ENCODE data around the gene PRAMEF7. TPM values are rescaled to one million over a fixed set of nuclear protein-coding genes. Genes with fewer than 3 reads are reported as not detected.
"Not testable (repeated sequence)": the region's sequence is repeated elsewhere in the genome, so short reads cannot be mapped to it uniquely, and the experiment has no call there.

Gene PRAMEF7
- not detected in 2 replicates for total RNA-seq

DNA sequence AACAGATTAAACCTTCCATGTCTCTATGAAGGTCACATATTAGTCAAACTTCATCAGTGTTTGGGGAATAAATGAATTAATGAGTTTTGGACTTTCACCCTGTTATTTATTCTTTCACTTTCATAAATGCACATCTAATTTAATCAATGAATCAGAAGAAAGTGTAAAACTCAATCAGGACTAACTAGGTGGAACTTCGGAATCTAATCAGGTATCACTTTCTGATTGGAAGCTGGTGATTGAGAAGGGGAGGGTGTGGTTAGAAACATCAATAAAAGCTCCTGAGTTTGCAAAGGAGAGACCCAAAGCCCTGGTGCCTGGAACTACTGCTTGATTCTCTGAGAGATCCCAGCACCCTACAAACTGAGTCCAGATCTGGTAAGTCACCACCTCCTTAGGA, at the start of gene PRAMEF7:
Gene PRAMEF7 (plus strand): TSS at position 301 of the 400 bp plus-strand sequence. CDS start 1,083 bp downstream, outside the sequence.
- not testable (repeated sequence) for DNase-seq (ENCODE audit: extremely low read depth, low read depth, low spot score)

- DNase-seq (ENCODE audit: extremely low read depth, low read depth, low spot score), result not testable (repeated sequence)
These were observed 38.0 kb upstream of the PRAMEF7 start for GRCh38 chr1:12878453-12878852.

DNA sequence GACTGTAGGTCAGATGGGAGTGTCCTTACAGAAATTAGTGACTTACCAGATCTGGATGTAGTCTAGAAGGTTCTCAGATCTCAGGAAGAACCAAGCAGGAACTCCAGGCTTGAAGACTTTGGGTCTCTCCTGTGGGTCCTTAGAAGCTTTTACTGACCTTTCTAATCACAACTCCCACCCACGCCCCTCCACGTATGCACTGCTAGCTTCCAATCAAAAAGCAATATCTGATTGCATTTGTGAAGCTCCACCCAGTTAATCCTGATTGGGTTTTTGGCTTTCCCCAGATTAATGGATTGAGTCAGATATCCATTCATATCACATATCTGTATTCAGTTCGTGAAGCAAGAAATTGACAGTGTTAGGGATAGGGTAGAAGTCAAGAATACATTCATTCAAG, 30.3 kb upstream of the PRAMEF7 start, which contains the start of gene PRAMEF4:
Gene PRAMEF4 (minus strand): TSS at position 101 of the 400 bp plus-strand sequence. CDS start 2,807 bp downstream, outside the sequence.
- DNase-seq (ENCODE audit: extremely low read depth, low read depth, low spot score), result not testable (repeated sequence)

GRCh38 chr1:12898170-12898569, 18.2 kb upstream of the PRAMEF7 start, which contains the start of gene PRAMEF10:
TSS of gene PRAMEF10 (minus strand) at chr1:12898270. CDS start at chr1:12895847, 2,423 bp downstream.
- DNase-seq (ENCODE audit: extremely low read depth, low read depth, low spot score), result not testable (repeated sequence)

GRCh38 chr1:12899186-12899585, 17.2 kb upstream of the PRAMEF7 start:
- not testable (repeated sequence) for DNase-seq (ENCODE audit: extremely low read depth, low read depth, low spot score)

GRCh38 chr1:12903793-12904572, 12.4 kb upstream of the PRAMEF7 start:
- DNase-seq (ENCODE audit: extremely low read depth, low read depth, low spot score), result not testable (repeated sequence)

DNA sequence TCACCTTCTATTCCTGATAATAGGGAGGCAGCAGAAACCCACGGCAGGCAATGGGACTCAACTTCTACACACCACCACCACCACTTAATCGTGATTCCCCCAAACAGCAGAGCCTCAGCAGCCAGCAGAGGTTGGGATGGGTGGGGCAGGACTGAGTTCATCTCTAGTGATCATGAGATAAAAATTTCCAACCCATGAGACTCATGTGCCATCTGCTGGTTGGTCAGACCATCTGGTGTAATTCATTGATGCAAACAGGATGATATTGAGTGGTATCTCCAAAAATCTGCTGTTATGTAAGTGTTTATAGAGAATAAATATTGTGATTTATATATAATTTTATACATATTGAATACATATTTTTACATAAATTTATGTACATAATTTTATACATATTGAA, 5.3 kb downstream of the PRAMEF7 start:
- not testable (repeated sequence) for DNase-seq (ENCODE audit: extremely low read depth, low read depth, low spot score)

GRCh38 chr1:12924368-12924767, 8.0 kb downstream of the PRAMEF7 start:
- DNase-seq (ENCODE audit: extremely low read depth, low read depth, low spot score), result not testable (repeated sequence)

DNA sequence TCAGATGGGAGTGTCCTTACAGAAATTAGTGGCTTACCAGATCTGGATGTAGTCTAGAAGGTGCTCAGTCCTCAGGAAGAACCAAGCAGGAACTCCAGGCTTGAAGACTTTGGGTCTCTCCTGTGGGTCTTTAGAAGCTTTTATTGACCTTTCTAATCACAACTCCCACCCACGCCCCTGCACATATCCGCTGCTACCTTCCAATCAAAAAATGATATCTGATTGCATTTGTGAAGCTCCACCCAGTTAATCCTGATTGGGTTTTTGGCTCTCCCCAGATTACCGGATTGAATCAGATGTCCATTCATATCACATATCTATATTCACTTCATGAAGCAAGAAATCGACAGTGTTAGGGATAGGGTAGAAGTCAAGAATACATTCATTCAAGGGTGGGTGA, 31.1 kb downstream of the PRAMEF7 start, which contains the start of gene PRAMEF6:
Gene PRAMEF6 (minus strand): TSS at position 101 of the 400 bp plus-strand sequence. CDS start 5,062 bp downstream, outside the sequence.
- not testable (repeated sequence) for DNase-seq (ENCODE audit: extremely low read depth, low read depth, low spot score)

Other genes starting within 250 kb of the PRAMEF7 start
- gene AADACL3, start 200.5 kb upstream of the PRAMEF7 start, total RNA-seq, result not detected in 2 replicates
- gene CFAP107, start 170.4 kb upstream of the PRAMEF7 start, total RNA-seq, result not detected in 2 replicates
- not detected in 2 replicates for gene PRAMEF12, start 142.9 kb upstream of the PRAMEF7 start, total RNA-seq
- gene PRAMEF1, start 125.2 kb upstream of the PRAMEF7 start, total RNA-seq, result not detected in 2 replicates
- not detected in 2 replicates for gene PRAMEF11, start 85.2 kb upstream of the PRAMEF7 start, total RNA-seq
- not detected in 2 replicates for gene HNRNPCL1, start 67.9 kb upstream of the PRAMEF7 start, total RNA-seq
- not detected in 2 replicates for gene PRAMEF2, start 59.5 kb upstream of the PRAMEF7 start, total RNA-seq
- gene PRAMEF4, start 30.4 kb upstream of the PRAMEF7 start, total RNA-seq, result not detected in 2 replicates
- gene PRAMEF10, start 18.3 kb upstream of the PRAMEF7 start, total RNA-seq, result not detected in 2 replicates
- gene PRAMEF6, start 31.0 kb downstream of the PRAMEF7 start, total RNA-seq, result not detected in 2 replicates
- not detected in 2 replicates for gene PRAMEF27, start 140.0 kb downstream of the PRAMEF7 start, total RNA-seq
- not detected in 2 replicates for gene HNRNPCL3, start 144.2 kb downstream of the PRAMEF7 start, total RNA-seq
- not detected in 2 replicates for gene PRAMEF25, start 154.2 kb downstream of the PRAMEF7 start, total RNA-seq
- gene HNRNPCL2, start 200.2 kb downstream of the PRAMEF7 start, total RNA-seq, result not detected in 2 replicates
- not detected in 2 replicates for gene PRAMEF26, start 239.4 kb downstream of the PRAMEF7 start, total RNA-seq
- gene HNRNPCL4, start 249.0 kb downstream of the PRAMEF7 start, total RNA-seq, result 1.5 TPM in 1 of 2 replicates, not detected in the other